LNCaP clone FGC (cell line): ENCODE data around the gene NLGN4X.

Experiments
- DNase-seq: peaks from one replicate; pipeline ENCODE4 v3.0.0-alpha.2; 2011; ENCODE audit warnings: low read depth
- H3K4me3 ChIP-seq: 2 replicates; pipeline ENCODE4 v1.5.1; 2011; ENCODE audit warnings: mild to moderate bottlenecking, low read depth, low read length, control low read depth
- CTCF ChIP-seq: IDR thresholded peaks from 2 replicates; pipeline ENCODE4 v1.5.1; 2012; ENCODE audit warnings: mild to moderate bottlenecking; ENCODE audit not compliant: control insufficient read depth, insufficient read depth; ENCODE audit errors: extremely low read depth

Gene NLGN4X

GRCh38 chrX:6169407-6169806, 59.3 kb downstream of the NLGN4X start:
- no peak for TF ChIP-seq CTCF
- H3K4me3 ChIP-seq: no peak overlapping the region
- DNase-seq: no peak

- no peak for TF ChIP-seq CTCF
- no peak overlapping the region for H3K4me3 ChIP-seq
- DNase-seq: no peak
Observed at GRCh38 chrX:6163721-6164120, 64.9 kb downstream of the NLGN4X start.

- H3K4me3 ChIP-seq: no peak overlapping the region
- TF ChIP-seq CTCF: no peak
- DNase-seq: no peak
Observed at GRCh38 chrX:6159468-6159867, 69.2 kb downstream of the NLGN4X start.

GRCh38 chrX:6151971-6152370, 76.7 kb downstream of the NLGN4X start:
- no peak overlapping the region for H3K4me3 ChIP-seq
- no peak for TF ChIP-seq CTCF
- DNase-seq: no peak

- DNase-seq: no peak
Observed at GRCh38 chrX:6149060-6149872, 79.4 kb downstream of the NLGN4X start.

GRCh38 chrX:6134255-6134654, 94.4 kb downstream of the NLGN4X start:
- no peak for TF ChIP-seq CTCF
- no peak for DNase-seq

More at GRCh38 chrX:6149060-6149872, 79.4 kb downstream of the NLGN4X start:
- TF ChIP-seq CTCF: no peak
- no peak overlapping the region for H3K4me3 ChIP-seq

GRCh38 chrX:6132970-6133369, 95.7 kb downstream of the NLGN4X start:
- no peak for TF ChIP-seq CTCF
- H3K4me3 ChIP-seq: no peak overlapping the region
- no peak for DNase-seq

More at GRCh38 chrX:6134255-6134654, 94.4 kb downstream of the NLGN4X start:
- no peak overlapping the region for H3K4me3 ChIP-seq
